Caco-2 (cell line): ENCODE data around the gene ATXN7. TPM values are rescaled to one million over a fixed set of nuclear protein-coding genes. Genes with fewer than 3 reads are reported as not detected.

Experiments
- BruUV-seq: library from RNA; stranded (reverse); fragments of 400-500 nt; replicated peaks from 2 replicates; lab custom pipeline; 2021; lab: Mats Ljungman, UMichigan
- CTCF ChIA-PET: fragments of 300-600 bp; sonication (Branson Sonifier 250); formaldehyde crosslinking; loops from one replicate; lab custom pipeline; 2022; ENCODE audit warnings: antibody characterized with exemption; lab: Charles Lee
- POLR2A ChIA-PET: fragments of 300-600 bp; sonication (Branson Sonifier 250); formaldehyde crosslinking; loops from one replicate; lab custom pipeline; 2022; ENCODE audit warnings: antibody characterized with exemption; lab: Charles Lee
- DNase-seq, 2 experiments: peaks; one replicate each; pipeline versions ENCODE4 v3.0.0 to v3.0.0-alpha.2; 2020 to 2022
- H3K27me3 ChIP-seq: replicated peaks from 2 replicates; pipeline ENCODE4 v1.6.0; 2011; ENCODE audit warnings: low read length; ENCODE audit not compliant: control insufficient read depth, insufficient read depth
- H3K36me3 ChIP-seq: 2 replicates; pipeline ENCODE4 v1.5.1; 2011; ENCODE audit warnings: low read length; ENCODE audit not compliant: control insufficient read depth, insufficient read depth
- H3K4me1 ChIP-seq: fragments of 250-450 bp; sonication (Bioruptor Pico); 2 replicates; pipeline ENCODE4 v1.5.1; 2020; ENCODE audit warnings: mild to moderate bottlenecking
- H3K4me3 ChIP-seq: 2 replicates; pipeline ENCODE4 v1.5.1; 2011; ENCODE audit warnings: low read depth, mild to moderate bottlenecking, control low read depth, low read length
- H3K9me3 ChIP-seq: fragments of 250-450 bp; sonication (Bioruptor Pico); 2 replicates; pipeline ENCODE4 v1.5.1; 2020; ENCODE audit warnings: mild to moderate bottlenecking, moderate library complexity
- H3K27ac Mint-ChIP-seq: one replicate; pipeline ENCODE4 v1.8.0; 2022; ENCODE audit warnings: mixed read lengths; ENCODE audit not compliant: unreplicated experiment
- H3K27me3 Mint-ChIP-seq: one replicate; pipeline ENCODE4 v1.8.0; 2022; ENCODE audit warnings: mixed read lengths; ENCODE audit not compliant: insufficient read depth, unreplicated experiment
- H3K36me3 Mint-ChIP-seq: one replicate; pipeline ENCODE4 v1.8.0; 2022; ENCODE audit warnings: mild to moderate bottlenecking, mixed read lengths; ENCODE audit not compliant: insufficient read depth, unreplicated experiment
- H3K4me1 Mint-ChIP-seq: one replicate; pipeline ENCODE4 v1.8.0; 2022; ENCODE audit warnings: low read depth, mixed read lengths; ENCODE audit not compliant: unreplicated experiment
- H3K4me3 Mint-ChIP-seq: one replicate; pipeline ENCODE4 v1.8.0; 2022; ENCODE audit warnings: mild to moderate bottlenecking, moderate library complexity, mixed read lengths; ENCODE audit not compliant: unreplicated experiment
- H3K9me3 Mint-ChIP-seq: one replicate; pipeline ENCODE4 v1.8.0; 2022; ENCODE audit warnings: mixed read lengths; ENCODE audit not compliant: unreplicated experiment
- CTCF ChIP-seq, 2 experiments: fragments of 200-600 bp in 1 of 2; IDR thresholded peaks; 1 replicate in 1 of 2; 2 replicates in 1 of 2; pipeline versions ENCODE4 v1.5.1 to v1.8.0; 2011 to 2022; ENCODE audit warnings: antibody characterized with exemption in 1 of 2, control low read depth in 1 of 2, inconsistent platforms in 1 of 2, low read depth in 1 of 2, low read length in 1 of 2, mild to moderate bottlenecking in 1 of 2, moderate library complexity in 1 of 2; ENCODE audit not compliant: insufficient read depth in 1 of 2, severe bottlenecking in 1 of 2, unreplicated experiment in 1 of 2
- intact Hi-C: fragments of 100-400 bp; cut with micrococcal nuclease; formaldehyde crosslinking; loops from one replicate; pipeline ENCODE4 v1.10.0; 2022; ENCODE audit not compliant: unreplicated experiment
- total RNA-seq: library from RNA; stranded (reverse); gene quantifications from 2 replicates; pipeline ENCODE4 v1.2.3, GENCODE V29; 2022

ATXN7 gene
- total RNA-seq, 1 experiment from 2014 or later = 22.5 TPM

DNA sequence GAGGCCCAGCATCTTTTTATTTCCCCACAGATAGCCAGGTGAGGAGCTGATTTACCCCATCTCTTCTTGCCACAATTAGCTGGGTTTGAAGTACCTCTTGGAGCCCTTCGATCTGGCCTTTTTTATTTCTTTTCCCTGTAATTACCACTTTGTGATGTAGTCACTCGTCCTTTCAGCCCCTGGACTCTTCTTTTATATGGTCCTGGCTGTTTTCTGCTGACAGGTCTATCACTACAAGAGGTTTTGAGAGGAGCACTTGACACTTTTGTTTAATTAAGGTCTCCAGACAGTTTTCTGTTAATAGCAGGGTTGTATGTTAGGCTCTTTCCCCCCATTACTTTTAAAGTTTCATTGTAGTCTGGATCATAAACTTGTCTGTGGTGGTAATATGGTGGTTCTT lies 11.8 kb downstream of the ATXN7 start:
- no peak overlapping the region for H3K4me3 Mint-ChIP-seq
- H3K4me1 Mint-ChIP-seq = peaks cover 8% of the 10 kb centered on the region
- TF ChIP-seq CTCF (IDR thresholded peaks at IDR 0.05; ENCODE audit: insufficient read depth in 1 of 2, low read depth in 1 of 2, low read length in 1 of 2, severe bottlenecking in 1 of 2, unreplicated experiment in 1 of 2) = no peak
- H3K9me3 Mint-ChIP-seq = no peaks in the 10 kb centered on the region
- Histone ChIP-seq H3K9me3 (no peaks in the 10 kb centered on the region), H3K36me3 (no peaks in the 10 kb centered on the region), H3K4me1 (peaks cover 12% of the 10 kb centered on the region; the same call in 1 of the 2 replicates), H3K27me3 (no peaks in the 10 kb centered on the region), H3K4me3 (no peak overlapping the region)
- POLR2A ChIA-PET = no interaction called here
- DNase-seq = no peak
- no TSS peak for BruUV-seq
- H3K36me3 Mint-ChIP-seq = no peaks in the 10 kb centered on the region
- CTCF ChIA-PET = no interaction called here
- no peaks in the 10 kb centered on the region for H3K27me3 Mint-ChIP-seq
- no peak overlapping the region for H3K27ac Mint-ChIP-seq
- intact Hi-C loops = no loop called here

- POLR2A ChIA-PET = no interaction called here
- no peaks in the 10 kb centered on the region for H3K36me3 Mint-ChIP-seq
- DNase-seq = no peak
- no peaks in the 10 kb centered on the region for H3K9me3 ChIP-seq
- H3K27me3 Mint-ChIP-seq = no peaks in the 10 kb centered on the region
- no peak overlapping the region for H3K4me3 Mint-ChIP-seq
- H3K4me1 ChIP-seq = peaks cover 12% of the 10 kb centered on the region; the same call in 1 of the 2 replicates
- no TSS peak for BruUV-seq
- no peaks in the 10 kb centered on the region for H3K36me3 ChIP-seq
- H3K9me3 Mint-ChIP-seq = no peaks in the 10 kb centered on the region
- peaks cover 7% of the 10 kb centered on the region for H3K4me1 Mint-ChIP-seq
- no peak overlapping the region for H3K4me3 ChIP-seq
- no peak for TF ChIP-seq CTCF (IDR thresholded peaks at IDR 0.05; ENCODE audit: insufficient read depth in 1 of 2, low read depth in 1 of 2, low read length in 1 of 2, severe bottlenecking in 1 of 2, unreplicated experiment in 1 of 2)
- intact Hi-C loops = no loop called here
- H3K27ac Mint-ChIP-seq = no peak overlapping the region
- no peaks in the 10 kb centered on the region for H3K27me3 ChIP-seq
- CTCF ChIA-PET = no interaction called here
These were observed 12.6 kb downstream of the ATXN7 start for GRCh38 chr3:63876260-63876659.

- intact Hi-C loops = no loop called here
- H3K9me3 ChIP-seq = no peaks in the 10 kb centered on the region
- peaks cover 5% of the 10 kb centered on the region for H3K36me3 Mint-ChIP-seq
- no peak for TF ChIP-seq CTCF (IDR thresholded peaks at IDR 0.05; ENCODE audit: insufficient read depth in 1 of 2, low read depth in 1 of 2, low read length in 1 of 2, severe bottlenecking in 1 of 2, unreplicated experiment in 1 of 2)
- BruUV-seq = no TSS peak
- H3K36me3 ChIP-seq = no peaks in the 10 kb centered on the region
- H3K4me3 Mint-ChIP-seq = no peak overlapping the region
- H3K27ac Mint-ChIP-seq = no peak overlapping the region
- CTCF ChIA-PET = no interaction called here
- no peak for DNase-seq
- POLR2A ChIA-PET = no interaction called here
- H3K4me1 ChIP-seq = 0 out of 2 replicates have a peak, but pooled peaks cover 4% of the 10 kb centered on the region
- no peaks in the 10 kb centered on the region for H3K27me3 Mint-ChIP-seq
- no peaks in the 10 kb centered on the region for H3K9me3 Mint-ChIP-seq
- no peaks in the 10 kb centered on the region for H3K27me3 ChIP-seq
- H3K4me3 ChIP-seq = no peak overlapping the region
- H3K4me1 Mint-ChIP-seq = peaks cover 7% of the 10 kb centered on the region
These were observed 14.2 kb downstream of the ATXN7 start for GRCh38 chr3:63877737-63878393.
